Colon (tissue), 2 donors: ENCODE measurements around the gene SLC2A9.

ENCODE experiments used
- FAIRE-seq: peaks from 2 replicates; lab custom pipeline; 2012; peaks lifted over from hg19 to GRCh38; lab: Jason Lieb, UNC
- donor health status: control.
- donor health status: control.

The SLC2A9 gene

GRCh38 chr4:10041036-10041435, 19.7 kb upstream of the SLC2A9 start:
- no peak for FAIRE-seq

GRCh38 chr4:10040049-10040892, 19.0 kb upstream of the SLC2A9 start:
- FAIRE-seq: no peak

GRCh38 chr4:10036807-10037342, 15.6 kb upstream of the SLC2A9 start:
- no peak for FAIRE-seq

GRCh38 chr4:10035130-10035529, 13.8 kb upstream of the SLC2A9 start:
- no peak for FAIRE-seq

- no peak for FAIRE-seq
These were observed 13.4 kb upstream of the SLC2A9 start for GRCh38 chr4:10034612-10035104.

GRCh38 chr4:10034136-10034535, 12.8 kb upstream of the SLC2A9 start:
- no peak for FAIRE-seq

- FAIRE-seq: no peak
These were observed 12.0 kb upstream of the SLC2A9 start for GRCh38 chr4:10033191-10033881.

GRCh38 chr4:10032625-10033024, 11.3 kb upstream of the SLC2A9 start:
- no peak for FAIRE-seq

GRCh38 chr4:10031668-10032590, 10.6 kb upstream of the SLC2A9 start:
- no peak for FAIRE-seq

- no peak for FAIRE-seq
These were observed 9.8 kb upstream of the SLC2A9 start for GRCh38 chr4:10030972-10031667.

GRCh38 chr4:10029403-10029802, 8.1 kb upstream of the SLC2A9 start:
- FAIRE-seq: no peak

- FAIRE-seq: no peak
These were observed 7.6 kb upstream of the SLC2A9 start for GRCh38 chr4:10028910-10029309.

GRCh38 chr4:10026485-10026884, 5.2 kb upstream of the SLC2A9 start:
- FAIRE-seq: no peak

- FAIRE-seq: no peak
These were observed 4.0 kb upstream of the SLC2A9 start for GRCh38 chr4:10025230-10025806.

- FAIRE-seq: no peak
These were observed 3.0 kb upstream of the SLC2A9 start for GRCh38 chr4:10024303-10024702.

- FAIRE-seq: no peak
These were observed 2.5 kb upstream of the SLC2A9 start for GRCh38 chr4:10023806-10024205.

GRCh38 chr4:10023050-10023419, 1.7 kb upstream of the SLC2A9 start:
- FAIRE-seq: no peak

- no peak for FAIRE-seq
These were observed 1.2 kb upstream of the SLC2A9 start for GRCh38 chr4:10022346-10023049.

- FAIRE-seq: no peak
These were observed 341 bp upstream of the SLC2A9 start for GRCh38 chr4:10021653-10022023.

GRCh38 chr4:10020106-10020505, 1.2 kb downstream of the SLC2A9 start:
- FAIRE-seq: no peak
